H1 (cell line): ENCODE results near the gene PCDHGB3. TPM values are rescaled to one million over a fixed set of nuclear protein-coding genes. Genes with fewer than 3 reads are reported as not detected.

Source experiments
- CTCF ChIA-PET: fragments of 300-600 bp; sonication (Branson Sonifier 250); formaldehyde crosslinking; loops from one replicate; lab custom pipeline; 2021; ENCODE audit not compliant: partially characterized antibody; lab: Charles Lee
- POLR2A ChIA-PET: fragments of 300-600 bp; sonication (Branson Sonifier 250); formaldehyde crosslinking; loops from one replicate; lab custom pipeline; 2021; ENCODE audit warnings: inconsistent platforms; ENCODE audit not compliant: partially characterized antibody; lab: Charles Lee
- DNase-seq, 2 experiments: peaks; one replicate each; pipeline versions ENCODE4 v3.0.0 to v3.0.0-alpha.2; 2010 to 2022; ENCODE audit warnings: low spot score in 2 of 2, low read depth in 1 of 2, mixed read lengths in 1 of 2
- FAIRE-seq: peaks from 2 replicates; lab custom pipeline; 2011; peaks lifted over from hg19 to GRCh38; lab: Jason Lieb, UNC
- H2AFZ ChIP-seq: 2 replicates; pipeline ENCODE4 v1.8.1; 2012; ENCODE audit warnings: low read length, inconsistent platforms
- H2AK5ac ChIP-seq: 2 replicates; pipeline ENCODE4 v1.6.1; 2013; ENCODE audit warnings: low read depth, low read length
- H2BK120ac ChIP-seq: replicated peaks from 2 replicates; pipeline ENCODE3; 2013; ENCODE audit warnings: low read depth, low read length, inconsistent platforms
- H2BK12ac ChIP-seq: 2 replicates; pipeline ENCODE4 v1.6.1; 2013; ENCODE audit warnings: low read depth, low read length
- H2BK15ac ChIP-seq: 2 replicates; pipeline ENCODE4 v1.6.1; 2013; ENCODE audit warnings: low read length
- H2BK20ac ChIP-seq: 2 replicates; pipeline ENCODE4 v1.6.1; 2013; ENCODE audit warnings: low read length
- H2BK5ac ChIP-seq: 2 replicates; pipeline ENCODE4 v1.6.1; 2013; ENCODE audit warnings: low read depth, low read length
- H3K14ac ChIP-seq: 2 replicates; pipeline ENCODE4 v1.6.1; 2013; ENCODE audit warnings: inconsistent platforms; ENCODE audit not compliant: insufficient read length
- H3K18ac ChIP-seq: 2 replicates; pipeline ENCODE4 v1.6.1; 2013; ENCODE audit warnings: low read length; ENCODE audit errors: extremely low read depth
- H3K23ac ChIP-seq: 2 replicates; pipeline ENCODE4 v1.6.1; 2013; ENCODE audit warnings: inconsistent platforms; ENCODE audit not compliant: insufficient read length
- H3K23me2 ChIP-seq: 2 replicates; pipeline ENCODE4 v1.6.1; 2013; ENCODE audit warnings: low read depth, low read length
- H3K27ac ChIP-seq: 2 replicates; pipeline ENCODE4 v1.6.1; 2011; ENCODE audit warnings: low read depth, low read length, inconsistent platforms
- H3K27me3 ChIP-seq, 4 experiments: replicated peaks in 1 of 4; 1 replicate in 1 of 4; 2 replicates in 3 of 4; pipeline versions ENCODE4 v1.6.1 to v1.8.1; 2011 to 2013; ENCODE audit warnings: low read length in 3 of 4, mild to moderate bottlenecking in 3 of 4, inconsistent platforms in 2 of 4, mixed read lengths in 2 of 4, moderate library complexity in 1 of 4; ENCODE audit not compliant: control insufficient read depth in 3 of 4, insufficient read depth in 3 of 4; ENCODE audit errors: extremely low read depth in 1 of 4
- H3K36me3 ChIP-seq, 4 experiments: 2 replicates each; pipeline versions ENCODE4 v1.6.1 to v1.8.1; 2011 to 2013; ENCODE audit warnings: mild to moderate bottlenecking in 4 of 4, low read length in 3 of 4, moderate library complexity in 2 of 4, control low read depth in 1 of 4, inconsistent platforms in 1 of 4; ENCODE audit not compliant: insufficient read depth in 4 of 4, control insufficient read depth in 2 of 4
- H3K4ac ChIP-seq: replicated peaks from 2 replicates; pipeline ENCODE3; 2013; ENCODE audit warnings: low read length, low read depth, mixed read lengths, inconsistent platforms; ENCODE audit not compliant: insufficient read length
- H3K4me1 ChIP-seq, 4 experiments: replicated peaks in 1 of 4; 1 replicate in 1 of 4; 2 replicates in 3 of 4; pipeline versions ENCODE4 v1.6.1 to v1.8.1; 2011 to 2013; ENCODE audit warnings: low read length in 3 of 4, inconsistent platforms in 2 of 4, mixed read lengths in 1 of 4; ENCODE audit not compliant: insufficient read depth in 4 of 4, control insufficient read depth in 3 of 4
- H3K4me2 ChIP-seq, 2 experiments: 2 replicates each; pipeline versions ENCODE4 v1.6.1 to v1.8.1; 2011 to 2013; ENCODE audit warnings: low read depth in 2 of 2, low read length in 2 of 2, control low read depth in 1 of 2, inconsistent platforms in 1 of 2, mild to moderate bottlenecking in 1 of 2; ENCODE audit not compliant: insufficient read depth in 1 of 2
- H3K4me3 ChIP-seq, 4 experiments: fragments of 200-600, 300-600 bp in 1 of 4; sonication (generic), shearing (Covaris generic), sonication (Bioruptor Twin) in 1 of 4; 2 replicates each; pipeline versions ENCODE4 v1.5.1 to v1.8.1; 2011 to 2016; ENCODE audit warnings: low read length in 4 of 4, low read depth in 3 of 4, control low read depth in 2 of 4, inconsistent platforms in 2 of 4, mild to moderate bottlenecking in 2 of 4, mixed read lengths in 1 of 4, moderate library complexity in 1 of 4; ENCODE audit not compliant: insufficient read depth in 2 of 4; ENCODE audit errors: extremely low read depth in 1 of 4
- H3K56ac ChIP-seq: replicated peaks from 2 replicates; pipeline ENCODE3; 2013; ENCODE audit warnings: low read depth, mild to moderate bottlenecking, mixed read lengths, low read length, inconsistent platforms; ENCODE audit not compliant: insufficient read length
- H3K79me1 ChIP-seq: 2 replicates; pipeline ENCODE4 v1.6.1; 2013; ENCODE audit warnings: low read depth, low read length, control low read depth
- H3K79me2 ChIP-seq, 2 experiments: 2 replicates each; pipeline versions ENCODE4 v1.6.1 to v1.8.1; 2012 to 2013; ENCODE audit warnings: low read length in 2 of 2, mild to moderate bottlenecking in 2 of 2, inconsistent platforms in 1 of 2; ENCODE audit not compliant: insufficient read depth in 2 of 2, control insufficient read depth in 1 of 2
- H3K9ac ChIP-seq, 4 experiments: replicated peaks in 1 of 4; 1 replicate in 1 of 4; 2 replicates in 3 of 4; pipeline versions ENCODE4 v1.6.1 to v1.8.1; 2011 to 2013; ENCODE audit warnings: low read depth in 3 of 4, low read length in 3 of 4, control low read depth in 2 of 4, mild to moderate bottlenecking in 2 of 4, moderate library complexity in 2 of 4, inconsistent platforms in 1 of 4; ENCODE audit errors: extremely low read depth in 1 of 4
- H3K9me3 ChIP-seq, 2 experiments: 2 replicates each; pipeline versions ENCODE4 v1.6.1 to v1.8.1; 2012 to 2013; ENCODE audit warnings: mild to moderate bottlenecking in 2 of 2, moderate library complexity in 2 of 2, control low read depth in 1 of 2, inconsistent platforms in 1 of 2, low read depth in 1 of 2, low read length in 1 of 2, mixed read lengths in 1 of 2; ENCODE audit not compliant: insufficient read depth in 2 of 2
- H4K20me1 ChIP-seq, 2 experiments: replicated peaks in 1 of 2; 2 replicates each; pipeline versions ENCODE3 to v1.8.1; 2011 to 2013; ENCODE audit warnings: inconsistent platforms in 2 of 2, low read length in 2 of 2, mild to moderate bottlenecking in 1 of 2; ENCODE audit not compliant: insufficient read depth in 2 of 2, control insufficient read depth in 1 of 2
- H4K5ac ChIP-seq: 2 replicates; pipeline ENCODE4 v1.6.1; 2013; ENCODE audit warnings: low read length, low read depth, mixed read lengths, inconsistent platforms; ENCODE audit not compliant: insufficient read length
- H4K8ac ChIP-seq: 2 replicates; pipeline ENCODE4 v1.8.0; 2013; ENCODE audit warnings: mild to moderate bottlenecking, moderate library complexity, low read length, inconsistent platforms; ENCODE audit not compliant: insufficient read depth; ENCODE audit errors: extremely low read depth
- H4K91ac ChIP-seq: replicated peaks from 2 replicates; pipeline ENCODE3; 2013; ENCODE audit warnings: low read length, mixed read lengths, inconsistent platforms; ENCODE audit not compliant: insufficient read length
- CBX5 ChIP-seq: fragments of 300-800, 300-1000 bp; sonication (generic); IDR thresholded peaks from 2 replicates; pipeline ENCODE4 v1.7.1; 2016; ENCODE audit warnings: antibody characterized with exemption, low read length, low read depth
- EZH2 ChIP-seq: fragments of 200-600 bp; sonication (generic); IDR thresholded peaks from 2 replicates; pipeline ENCODE4 v1.7.1; 2012; ENCODE audit warnings: low read depth, mild to moderate bottlenecking, moderate library complexity, low read length, inconsistent platforms; ENCODE audit not compliant: severe bottlenecking
- KDM1A ChIP-seq: fragments of 200-600, 300-600 bp; sonication (generic); IDR thresholded peaks from 2 replicates; pipeline ENCODE4 v1.7.1; 2016; ENCODE audit warnings: mild to moderate bottlenecking, low read length, borderline replicate concordance
- KDM4A ChIP-seq: IDR thresholded peaks from one replicate; pipeline ENCODE4 v1.7.1; 2012; ENCODE audit warnings: low read depth, mild to moderate bottlenecking, moderate library complexity, low read length, inconsistent platforms; ENCODE audit not compliant: severe bottlenecking
- POLR2AphosphoS5 ChIP-seq: IDR thresholded peaks from 2 replicates; pipeline ENCODE4 v1.6.1; 2011; ENCODE audit warnings: low read depth, low read length
- RAD21 ChIP-seq, 2 experiments: IDR thresholded peaks in 1 of 2; conservative IDR thresholded peaks in 1 of 2; 2 replicates each; pipeline ENCODE4 v1.6.1; 2011; ENCODE audit warnings: low read depth in 2 of 2, low read length in 2 of 2, improper control_type of control experiment in 1 of 2, inconsistent platforms in 1 of 2, mild to moderate bottlenecking in 1 of 2, moderate library complexity in 1 of 2
- SAP30 ChIP-seq: fragments of 300-600 bp; sonication (generic); IDR thresholded peaks from 2 replicates; pipeline ENCODE4 v1.7.1; 2012; ENCODE audit warnings: low read length, moderate library complexity, mild to moderate bottlenecking, inconsistent platforms; ENCODE audit not compliant: insufficient read depth, insufficient replicate concordance
- TBP ChIP-seq: IDR thresholded peaks from 2 replicates; pipeline ENCODE4 v1.6.1; 2011; ENCODE audit warnings: low read depth, low read length, improper control_type of control experiment
- WGBS, 2 experiments: shearing (Covaris generic) in 1 of 2; methylation state at CpG; one replicate each; pipeline versions ENCODE4 v1.1.6 to v1.1.7; 2013 to 2015; ENCODE audit warnings: low lambda C conversion rate in 2 of 2, mixed read lengths in 2 of 2, inconsistent platforms in 1 of 2, low coverage in 1 of 2, missing lambda C conversion rate in 1 of 2; ENCODE audit not compliant: insufficient replicate concordance in 2 of 2, insufficient coverage in 1 of 2, insufficient read length in 1 of 2; ENCODE audit errors: extremely low coverage in 1 of 2, missing lambda C conversion rate in 1 of 2; 5-methylcytosine and 5-hydroxymethylcytosine counted together
- polyA plus RNA-seq, 7 experiments: library from polyadenylated mRNA; depleted of rRNA in 3 of 7; stranded (reverse) in 5 of 7; unstranded in 2 of 7; fragments of >200 nt in 5 of 7; fragments of 200-250 nt in 2 of 7; gene quantifications; 1 replicate in 5 of 7; 2 replicates in 1 of 7; 4 replicates in 1 of 7; pipeline versions ENCODE4 v1.2.1 to v1.2.3, GENCODE V29; 2011 to 2013; ENCODE audit warnings: missing spikeins in 2 of 7, mixed read lengths in 2 of 7
- total RNA-seq: library from RNA; stranded (reverse); fragmentation: NEBNext Ultra II Directional; extraction: Animal tissue kit (Norgen Biotek cat#: 25700); gene quantifications from 2 replicates; pipeline ENCODE4 v1.2.1, GENCODE V29; 2021

PCDHGB3 gene
- total and polyA plus RNA-seq, 2 of the 8 experiments (the other 6 are each of a cell fraction or from before 2014, with no cell fraction given), result 1.6 to 1.9 TPM

GRCh38 chr5:141382469-141383294 lies 12.6 kb downstream of the PCDHGB3 start, which contains the start of gene PCDHGA7:
PCDHGA7 (plus strand) TSS chr5:141382742; CDS start chr5:141382900, 158 bp downstream.
- Histone ChIP-seq H3K23ac (no peak within 1 kb of the TSS), H2BK12ac (no peak within 1 kb of the TSS), H3K9ac (no peak within 1 kb of the TSS), H2AFZ (no peak within 1 kb of the TSS), H3K18ac (no peak within 1 kb of the TSS), H3K4me1 (no peaks in the 10 kb centered on the region), H3K79me2 (no peaks in the 10 kb centered on the region), H2BK5ac (no peak within 1 kb of the TSS), H3K56ac (no peak within 1 kb of the TSS), H3K9me3 (peaks cover 22 to 26% of the 10 kb centered on the region in 2 experiments), H4K91ac (no peak within 1 kb of the TSS), H3K14ac (no peak within 1 kb of the TSS), H3K27ac (no peak within 1 kb of the TSS), H3K4me3 (no peak within 1 kb of the TSS), H3K27me3 (no peaks in the 10 kb centered on the region), H3K4me2 (no peak within 1 kb of the TSS), H2BK20ac (no peak within 1 kb of the TSS), H4K5ac (no peak within 1 kb of the TSS), H2BK120ac (no peak within 1 kb of the TSS), H3K36me3 (no peaks in the 10 kb centered on the region; a peak in 1 of 8 replicates), H4K20me1 (no peaks in the 10 kb centered on the region), H3K23me2 (no peaks in the 10 kb centered on the region; the same call in 1 of the 2 replicates), H4K8ac (no peak within 1 kb of the TSS; the same call in 1 of the 2 replicates), H2BK15ac (no peak within 1 kb of the TSS), H2AK5ac (no peak within 1 kb of the TSS), H3K79me1 (no peaks in the 10 kb centered on the region), H3K4ac (no peak within 1 kb of the TSS)
- ChIA-PET CTCF (interaction anchor here (0.7 to 1.0 kb wide), 3 partner anchors 27 to 160 kb away, joined by 3 to 4 read pairs (median 3); partner anchors contain the start of gene PCDHB14), POLR2A (no interaction called here)
- no peak for FAIRE-seq
- DNase-seq, result no peak
- TF ChIP-seq KDM4A (no peak), SAP30 (no peak), CBX5 (no peak), KDM1A (no peak), POLR2AphosphoS5 (no peak), TBP (no peak), RAD21 (IDR thresholded peaks at IDR 0.05 in 1 of 2, conservative IDR thresholded peaks at IDR 0.05 in 1 of 2; ENCODE audit: low read depth in 2 of 2, low read length in 2 of 2) (no peak), EZH2 (no peak)
- 95% methylated on average over 37 of the region's 37 CpGs; no CpG with 5 or more reads in 1 of the 2 experiments for WGBS, 2 experiments
